A673 (cell line): ENCODE measurements around the gene PRKCB. TPM values are rescaled to one million over a fixed set of nuclear protein-coding genes. Genes with fewer than 3 reads are reported as not detected.

Experiments used
- BruUV-seq: library from RNA; stranded (reverse); fragments of 400-500 nt; replicated peaks from 2 replicates; lab custom pipeline; 2021; lab: Mats Ljungman, UMichigan
- CTCF ChIA-PET: fragments of 300-600 bp; sonication (Branson Sonifier 250); formaldehyde crosslinking; loops from one replicate; lab custom pipeline; 2022; ENCODE audit warnings: antibody characterized with exemption; lab: Charles Lee
- POLR2A ChIA-PET: fragments of 300-600 bp; sonication (Branson Sonifier 250); formaldehyde crosslinking; loops from one replicate; lab custom pipeline; 2022; ENCODE audit warnings: antibody characterized with exemption; ENCODE audit not compliant: low non-redundant PET; lab: Charles Lee
- DNase-seq: peaks from one replicate; pipeline ENCODE4 v3.0.0-alpha.2; 2015; ENCODE audit warnings: low spot score
- H3K27ac ChIP-seq: fragments of 200-600 bp; sonication (generic); 2 replicates; pipeline ENCODE4 v1.5.1; 2016; ENCODE audit warnings: mixed run types, low read depth, mild to moderate bottlenecking, mixed read lengths, antibody characterized with exemption, low read length; ENCODE audit not compliant: poor library complexity, severe bottlenecking
- H3K27me3 ChIP-seq: fragments of 200-600 bp; sonication (generic); replicated peaks from 2 replicates; pipeline ENCODE4 v1.6.1; 2017; ENCODE audit warnings: mixed run types, low read depth, mild to moderate bottlenecking, mixed read lengths, antibody characterized with exemption, low read length; ENCODE audit not compliant: insufficient read depth, poor library complexity
- H3K36me3 ChIP-seq: fragments of 200-600 bp; sonication (generic); 2 replicates; pipeline ENCODE4 v1.6.1; 2016; ENCODE audit warnings: mixed run types, mild to moderate bottlenecking, mixed read lengths, antibody characterized with exemption, low read length; ENCODE audit not compliant: insufficient read depth, poor library complexity, severe bottlenecking
- H3K4me1 ChIP-seq: fragments of 200-600 bp; sonication (generic); 2 replicates; pipeline ENCODE4 v1.6.1; 2017; ENCODE audit warnings: mixed run types, mild to moderate bottlenecking, mixed read lengths, antibody characterized with exemption, low read length; ENCODE audit not compliant: insufficient read depth, poor library complexity, severe bottlenecking
- H3K4me3 ChIP-seq: fragments of 200-600 bp; sonication (generic); 2 replicates; pipeline ENCODE4 v1.5.1; 2016; ENCODE audit warnings: low read depth, mixed run types, mild to moderate bottlenecking, mixed read lengths, low read length; ENCODE audit not compliant: poor library complexity, severe bottlenecking
- H3K9me3 ChIP-seq: fragments of 200-600 bp; sonication (generic); 2 replicates; pipeline ENCODE4 v1.6.1; 2016; ENCODE audit warnings: mixed run types, low read depth, mild to moderate bottlenecking, mixed read lengths, antibody characterized with exemption, low read length; ENCODE audit not compliant: poor library complexity, severe bottlenecking
- EZH2 ChIP-seq: fragments of 200-600 bp; sonication (generic); IDR thresholded peaks from 2 replicates; pipeline ENCODE4 v1.6.1; 2017; ENCODE audit warnings: borderline replicate concordance, low read depth, mild to moderate bottlenecking, mixed read lengths, antibody characterized with exemption, low read length; ENCODE audit not compliant: poor library complexity, severe bottlenecking
- intact Hi-C: fragments of 100-400 bp; cut with micrococcal nuclease; formaldehyde crosslinking; loops from one replicate; pipeline ENCODE4 v1.10.0; 2022; ENCODE audit not compliant: unreplicated experiment
- total RNA-seq: library from RNA; stranded (reverse); gene quantifications from 2 replicates; pipeline ENCODE4 v1.2.3, GENCODE V29; 2021
- TF ChIP-seq, protein P1 (sequence below): fragments of 300-800, 200-600 bp; sonication (generic); conservative IDR thresholded peaks from 2 replicates; pipeline ENCODE4 v1.5.1; 2017; ENCODE audit warnings: low read depth, mild to moderate bottlenecking, antibody characterized with exemption, low read length, moderate library complexity, mixed read lengths

The PRKCB gene
- total RNA-seq, 1 experiment from 2014 or later = 171 TPM

DNA sequence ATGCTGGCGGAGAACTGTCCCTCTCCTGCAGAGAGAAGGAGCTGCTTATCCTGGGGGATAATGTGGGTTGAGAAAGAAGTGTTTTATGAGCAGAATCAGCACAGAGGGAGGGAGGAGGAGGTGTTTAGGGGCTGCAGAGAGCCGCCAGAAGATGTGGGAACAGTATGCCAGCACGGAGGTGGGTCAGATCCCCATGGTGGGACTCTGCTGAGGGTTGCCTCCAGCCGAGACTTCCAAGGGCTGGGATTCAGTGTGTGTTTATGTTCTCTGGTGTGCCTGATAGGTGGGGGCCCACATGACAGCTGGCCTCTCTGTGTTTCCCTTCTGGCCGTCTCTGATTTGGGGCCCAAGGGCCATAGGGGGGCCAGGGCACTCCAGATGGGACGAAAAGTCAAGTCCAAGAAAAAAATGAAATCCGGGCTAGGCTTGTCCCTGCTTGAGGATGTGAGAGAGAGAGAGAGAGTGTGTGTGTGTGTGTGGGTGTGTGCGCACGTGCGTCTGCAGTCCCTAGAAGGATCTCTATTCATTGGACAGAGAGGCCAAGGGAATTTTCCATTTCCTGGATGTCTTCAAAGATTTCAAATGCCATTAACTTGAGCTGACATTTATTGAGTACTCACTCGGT is 21.6 kb downstream of the PRKCB start:
- ChIA-PET POLR2A (interaction anchor here (0.6 to 0.7 kb wide), 3 partner anchors 22 to 1893 kb away, joined by 4 to 5 read pairs (median 4); partner anchors contain the start of gene PRKCB), CTCF (no interaction called here)
- peak; percentile 95 for DNase-seq
- H3K27ac ChIP-seq = peak overlapping the region; percentile 94
- H3K27me3 ChIP-seq = no peaks in the 10 kb centered on the region
- peak overlapping the region; percentile 28 for H3K4me3 ChIP-seq
- no peaks in the 10 kb centered on the region for H3K9me3 ChIP-seq
- H3K4me1 ChIP-seq = peaks cover 86% of the 10 kb centered on the region
- H3K36me3 ChIP-seq = no peaks in the 10 kb centered on the region
- BruUV-seq = TSS peak; percentile 87
- intact Hi-C loops = no loop called here
- TF ChIP-seq EZH2 = no peak
- TF ChIP-seq, protein P1, sequence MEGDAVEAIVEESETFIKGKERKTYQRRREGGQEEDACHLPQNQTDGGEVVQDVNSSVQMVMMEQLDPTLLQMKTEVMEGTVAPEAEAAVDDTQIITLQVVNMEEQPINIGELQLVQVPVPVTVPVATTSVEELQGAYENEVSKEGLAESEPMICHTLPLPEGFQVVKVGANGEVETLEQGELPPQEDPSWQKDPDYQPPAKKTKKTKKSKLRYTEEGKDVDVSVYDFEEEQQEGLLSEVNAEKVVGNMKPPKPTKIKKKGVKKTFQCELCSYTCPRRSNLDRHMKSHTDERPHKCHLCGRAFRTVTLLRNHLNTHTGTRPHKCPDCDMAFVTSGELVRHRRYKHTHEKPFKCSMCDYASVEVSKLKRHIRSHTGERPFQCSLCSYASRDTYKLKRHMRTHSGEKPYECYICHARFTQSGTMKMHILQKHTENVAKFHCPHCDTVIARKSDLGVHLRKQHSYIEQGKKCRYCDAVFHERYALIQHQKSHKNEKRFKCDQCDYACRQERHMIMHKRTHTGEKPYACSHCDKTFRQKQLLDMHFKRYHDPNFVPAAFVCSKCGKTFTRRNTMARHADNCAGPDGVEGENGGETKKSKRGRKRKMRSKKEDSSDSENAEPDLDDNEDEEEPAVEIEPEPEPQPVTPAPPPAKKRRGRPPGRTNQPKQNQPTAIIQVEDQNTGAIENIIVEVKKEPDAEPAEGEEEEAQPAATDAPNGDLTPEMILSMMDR = no peak

DNA sequence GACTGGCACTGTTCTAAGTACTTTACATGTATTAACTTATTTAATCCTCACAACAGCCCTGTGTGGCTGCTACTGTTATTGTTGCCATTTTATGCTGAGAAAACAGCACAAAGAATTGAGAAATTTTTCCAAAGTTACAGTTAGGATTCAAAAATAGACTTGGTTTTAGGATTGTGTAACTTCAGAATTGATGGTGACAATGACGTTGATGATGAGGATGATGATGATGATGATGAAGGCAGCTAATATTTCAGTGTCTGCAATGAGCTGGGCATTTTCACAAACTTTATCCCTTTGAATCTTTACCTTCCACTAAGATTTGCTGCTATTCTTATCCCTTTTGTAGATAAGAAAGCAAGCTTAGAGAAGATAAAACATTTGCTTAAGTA is 22.1 kb downstream of the PRKCB start:
- intact Hi-C loops = no loop called here
- Histone ChIP-seq H3K27ac (peak overlapping the region; percentile 94), H3K9me3 (no peaks in the 10 kb centered on the region), H3K4me3 (no peak overlapping the region), H3K36me3 (no peaks in the 10 kb centered on the region), H3K27me3 (no peaks in the 10 kb centered on the region), H3K4me1 (peaks cover 90% of the 10 kb centered on the region)
- DNase-seq = no peak
- BruUV-seq = TSS peak; percentile 28
- ChIA-PET POLR2A (interaction anchor here (0.6 to 0.7 kb wide), 3 partner anchors 22 to 1893 kb away, joined by 4 to 5 read pairs (median 4); partner anchors contain the start of gene PRKCB), CTCF (no interaction called here)
- TF ChIP-seq EZH2 = no peak
- TF ChIP-seq, protein P1 = no peak

DNA sequence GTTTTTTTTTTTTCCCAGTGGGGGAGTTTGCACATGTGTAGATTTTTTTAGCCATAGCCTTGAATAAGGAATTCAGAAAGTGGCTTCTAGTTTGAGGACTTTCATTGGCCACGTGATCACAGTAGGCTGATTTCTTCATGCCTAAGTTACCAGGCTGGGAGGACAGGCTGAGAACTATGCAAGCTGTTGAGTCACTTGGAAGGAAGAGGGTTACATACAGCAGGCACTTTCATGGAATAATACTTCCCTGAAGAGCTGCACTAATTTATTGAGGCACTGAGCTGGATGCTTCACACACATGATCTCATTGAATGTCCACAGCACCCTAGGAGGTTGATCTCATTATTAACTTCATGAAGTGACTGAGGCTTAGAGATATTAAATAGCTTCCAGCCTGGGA is 22.8 kb downstream of the PRKCB start:
- Histone ChIP-seq H3K27me3 (no peaks in the 10 kb centered on the region), H3K4me3 (no peak overlapping the region), H3K4me1 (peaks cover 88% of the 10 kb centered on the region), H3K36me3 (no peaks in the 10 kb centered on the region), H3K9me3 (no peaks in the 10 kb centered on the region), H3K27ac (peak overlapping the region; percentile 94)
- TF ChIP-seq, protein P1 = no peak
- TF ChIP-seq EZH2 = no peak
- CTCF ChIA-PET = interaction anchor here (0.5 to 0.8 kb wide), 2 partner anchors 21 to 265 kb away, joined by 3 read pairs; no protein-coding TSS in a partner anchor
- peak; percentile 91 for DNase-seq
- intact Hi-C loops = no loop called here
- POLR2A ChIA-PET = interaction anchor here (0.5 to 0.8 kb wide), 3 partner anchors 17 to 622 kb away, joined by 3 to 7 read pairs (median 3); no protein-coding TSS in a partner anchor
- BruUV-seq = no TSS peak
